Measurements from ENCODE around the gene RHOT2.
A peak's percentile ranks its signal among the peaks of the same experiment; 100 is the strongest.

Gene RHOT2

DNA sequence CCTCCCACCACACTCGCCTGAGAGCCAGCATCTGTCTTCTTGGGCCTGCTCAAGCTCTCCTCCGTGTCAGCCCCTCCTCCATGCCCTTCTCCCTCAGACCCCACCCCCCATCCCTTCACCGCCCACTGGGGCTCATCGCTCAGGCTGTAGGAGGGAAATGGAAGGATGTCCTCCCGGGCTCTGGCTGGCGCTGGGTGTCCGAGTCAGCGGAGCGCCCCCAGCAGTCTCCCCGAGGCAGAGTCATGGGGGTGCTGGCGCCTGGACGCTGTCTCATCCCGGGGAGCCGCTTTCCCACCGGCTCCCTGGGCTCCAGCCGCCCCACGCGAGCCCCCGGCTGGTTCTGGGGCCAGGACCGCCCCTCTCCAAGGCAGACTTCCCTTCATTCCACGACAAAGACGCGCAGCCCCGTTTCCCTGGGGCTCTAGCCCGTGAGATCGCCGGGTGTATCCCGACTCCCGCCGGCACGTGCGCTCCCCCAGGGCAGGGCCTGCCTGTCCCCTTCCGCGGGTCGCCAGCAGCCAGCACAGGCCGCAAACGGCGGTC lies 52.6 kb downstream of the RHOT2 start:
- peaks cover 31% of the 10 kb centered on the region for H3K4me1 ChIP-seq (ENCODE audit: insufficient read depth, low read length, severe bottlenecking)

DNA sequence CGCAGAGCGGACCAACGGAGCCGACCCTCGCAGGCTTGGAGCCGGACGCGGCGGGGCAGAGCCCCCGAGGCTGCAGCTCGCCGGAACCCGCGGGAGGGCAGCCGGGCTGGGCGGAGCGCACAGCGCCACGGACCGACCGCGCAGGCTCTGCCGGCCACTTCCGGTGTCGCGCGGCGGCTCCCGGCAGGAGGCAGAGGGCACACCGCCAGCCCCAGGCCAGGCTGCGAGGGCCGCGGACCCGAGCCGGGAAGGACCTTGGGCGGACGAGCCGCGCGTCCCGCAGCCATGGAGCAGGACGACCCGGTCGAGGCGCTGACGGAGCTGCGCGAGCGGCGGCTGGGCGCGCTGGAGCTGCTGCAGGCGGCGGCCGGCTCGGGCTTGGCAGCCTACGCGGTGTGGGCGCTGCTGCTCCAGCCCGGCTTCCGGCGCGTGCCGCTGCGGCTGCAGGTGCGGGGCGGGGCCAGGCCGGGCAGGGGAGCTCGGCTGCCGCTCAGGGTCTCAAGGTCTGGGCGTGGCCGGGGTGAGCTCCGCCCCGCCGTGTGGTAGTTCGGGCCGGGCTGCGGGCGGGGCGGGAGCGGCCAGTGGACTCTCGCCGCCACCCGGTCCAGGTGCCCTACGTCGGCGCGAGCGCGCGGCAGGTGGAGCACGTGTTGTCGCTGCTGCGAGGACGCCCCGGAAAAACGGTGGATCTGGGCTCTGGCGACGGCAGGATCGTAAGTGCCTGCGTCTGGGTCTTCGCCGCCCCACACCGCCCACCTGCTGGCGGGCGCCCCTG lies 53.2 kb downstream of the RHOT2 start, which contains the start of gene ANTKMT:
Gene ANTKMT, plus strand, starts transcription at position 157 of the 775 bp plus-strand sequence. Its CDS starts 129 bp downstream, at position 286.
- Histone ChIP-seq H3K79me2 (ENCODE audit: insufficient read depth, low read length) (no peaks in the 10 kb centered on the region), H3K27me3 (ENCODE audit: insufficient read depth, low read length) (peaks cover 9% of the 10 kb centered on the region), H3K9ac (ENCODE audit: low read length) (peak within 1 kb of the TSS; percentile 93), H3K4me2 (ENCODE audit: low read length) (peak within 1 kb of the TSS; percentile 93), H3K9me3 (ENCODE audit: low read length) (no peaks in the 10 kb centered on the region), H3F3A (ENCODE audit: insufficient read depth, low read length) (peaks cover 2% of the 10 kb centered on the region; the same call in 1 of the 2 replicates), H3K9me2 (ENCODE audit: low read depth, low read length) (no peaks in the 10 kb centered on the region), H2AFZ (ENCODE audit: low read length) (no peak within 1 kb of the TSS), H3K27ac (ENCODE audit: low read depth, low read length, poor library complexity, severe bottlenecking) (peak within 1 kb of the TSS; percentile 68), H3K4me3 (ENCODE audit: low read depth, low read length, poor library complexity, severe bottlenecking) (peak within 1 kb of the TSS; percentile 89), H3K4me1 (ENCODE audit: insufficient read depth, low read length, severe bottlenecking) (peaks cover 33% of the 10 kb centered on the region), H3K36me3 (ENCODE audit: insufficient read depth, low read length) (peaks cover 8% of the 10 kb centered on the region), H4K20me1 (ENCODE audit: insufficient read depth, low read length) (no peaks in the 10 kb centered on the region)
- TF ChIP-seq, protein P1, sequence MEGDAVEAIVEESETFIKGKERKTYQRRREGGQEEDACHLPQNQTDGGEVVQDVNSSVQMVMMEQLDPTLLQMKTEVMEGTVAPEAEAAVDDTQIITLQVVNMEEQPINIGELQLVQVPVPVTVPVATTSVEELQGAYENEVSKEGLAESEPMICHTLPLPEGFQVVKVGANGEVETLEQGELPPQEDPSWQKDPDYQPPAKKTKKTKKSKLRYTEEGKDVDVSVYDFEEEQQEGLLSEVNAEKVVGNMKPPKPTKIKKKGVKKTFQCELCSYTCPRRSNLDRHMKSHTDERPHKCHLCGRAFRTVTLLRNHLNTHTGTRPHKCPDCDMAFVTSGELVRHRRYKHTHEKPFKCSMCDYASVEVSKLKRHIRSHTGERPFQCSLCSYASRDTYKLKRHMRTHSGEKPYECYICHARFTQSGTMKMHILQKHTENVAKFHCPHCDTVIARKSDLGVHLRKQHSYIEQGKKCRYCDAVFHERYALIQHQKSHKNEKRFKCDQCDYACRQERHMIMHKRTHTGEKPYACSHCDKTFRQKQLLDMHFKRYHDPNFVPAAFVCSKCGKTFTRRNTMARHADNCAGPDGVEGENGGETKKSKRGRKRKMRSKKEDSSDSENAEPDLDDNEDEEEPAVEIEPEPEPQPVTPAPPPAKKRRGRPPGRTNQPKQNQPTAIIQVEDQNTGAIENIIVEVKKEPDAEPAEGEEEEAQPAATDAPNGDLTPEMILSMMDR (IDR thresholded peaks at IDR 0.05; ENCODE audit: low read length) = no peak
- no peak for TF ChIP-seq EZH2 (IDR thresholded peaks at IDR 0.05; ENCODE audit: borderline replicate concordance, low read length)

More for the DNA sequence above, 52.6 kb downstream of the RHOT2 start:
- H2AFZ ChIP-seq (ENCODE audit: low read length) = no peak overlapping the region
- H3K27ac ChIP-seq (ENCODE audit: low read depth, low read length, poor library complexity, severe bottlenecking) = peak overlapping the region; percentile 68
- H3K4me3 ChIP-seq (ENCODE audit: low read depth, low read length, poor library complexity, severe bottlenecking) = peak overlapping the region; percentile 89
- H3K9me2 ChIP-seq (ENCODE audit: low read depth, low read length) = no peaks in the 10 kb centered on the region
- peaks cover 8% of the 10 kb centered on the region for H3K36me3 ChIP-seq (ENCODE audit: insufficient read depth, low read length)
- no peaks in the 10 kb centered on the region for H3F3A ChIP-seq (ENCODE audit: insufficient read depth, low read length)
- no peak for TF ChIP-seq EZH2 (IDR thresholded peaks at IDR 0.05; ENCODE audit: borderline replicate concordance, low read length)
- TF ChIP-seq, protein P1 (IDR thresholded peaks at IDR 0.05; ENCODE audit: low read length) = peak; percentile 32; the same call in 1 of the 2 replicates
- H3K27me3 ChIP-seq (ENCODE audit: insufficient read depth, low read length) = peaks cover 12% of the 10 kb centered on the region
- H3K9me3 ChIP-seq (ENCODE audit: low read length) = no peaks in the 10 kb centered on the region
- H3K4me2 ChIP-seq (ENCODE audit: low read length) = peak overlapping the region; percentile 93
- H4K20me1 ChIP-seq (ENCODE audit: insufficient read depth, low read length) = no peaks in the 10 kb centered on the region
- H3K79me2 ChIP-seq (ENCODE audit: insufficient read depth, low read length) = no peaks in the 10 kb centered on the region
- peak overlapping the region; percentile 93 for H3K9ac ChIP-seq (ENCODE audit: low read length)

DNA sequence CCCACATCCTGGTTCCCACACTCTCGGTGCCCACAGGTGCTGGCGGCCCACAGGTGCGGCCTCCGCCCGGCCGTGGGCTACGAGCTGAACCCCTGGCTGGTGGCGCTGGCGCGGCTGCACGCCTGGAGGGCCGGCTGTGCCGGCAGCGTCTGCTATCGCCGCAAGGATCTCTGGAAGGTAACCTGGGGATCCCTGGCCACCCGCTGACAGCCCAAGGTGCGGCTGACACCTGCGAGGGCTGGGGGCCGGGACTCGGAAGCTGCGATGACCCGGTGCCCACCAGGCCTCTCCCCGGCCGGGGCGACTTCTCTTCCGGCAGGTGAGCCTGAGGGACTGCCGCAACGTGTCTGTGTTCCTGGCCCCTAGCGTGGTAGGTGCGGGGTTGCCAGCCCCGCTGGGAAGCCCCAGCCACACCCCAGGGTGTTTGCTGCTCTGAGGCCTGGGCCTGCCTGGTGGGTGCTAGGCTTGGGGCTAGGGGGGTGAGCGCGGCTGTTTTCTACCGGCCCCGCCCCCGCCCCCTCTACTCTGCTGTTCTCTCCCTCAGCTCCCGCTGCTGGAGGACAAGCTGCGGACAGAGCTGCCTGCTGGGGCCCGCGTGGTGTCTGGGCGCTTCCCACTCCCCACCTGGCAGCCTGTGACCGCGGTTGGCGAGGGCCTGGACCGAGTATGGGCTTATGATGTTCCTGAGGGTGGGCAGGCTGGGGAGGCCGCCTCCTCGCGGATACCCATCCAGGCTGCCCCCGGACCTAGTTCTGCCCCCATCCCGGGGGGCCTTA lies 54.0 kb downstream of the RHOT2 start:
- Histone ChIP-seq H3K9me2 (ENCODE audit: low read depth, low read length) (no peaks in the 10 kb centered on the region), H3K4me3 (ENCODE audit: low read depth, low read length, poor library complexity, severe bottlenecking) (peak overlapping the region; percentile 89), H3K9me3 (ENCODE audit: low read length) (no peaks in the 10 kb centered on the region), H3K9ac (ENCODE audit: low read length) (peak overlapping the region; percentile 93), H4K20me1 (ENCODE audit: insufficient read depth, low read length) (no peaks in the 10 kb centered on the region), H3K27ac (ENCODE audit: low read depth, low read length, poor library complexity, severe bottlenecking) (no peak overlapping the region), H3F3A (ENCODE audit: insufficient read depth, low read length) (peaks cover 4% of the 10 kb centered on the region; the same call in 1 of the 2 replicates), H3K4me1 (ENCODE audit: insufficient read depth, low read length, severe bottlenecking) (peaks cover 34% of the 10 kb centered on the region), H3K36me3 (ENCODE audit: insufficient read depth, low read length) (peaks cover 8% of the 10 kb centered on the region), H2AFZ (ENCODE audit: low read length) (no peak overlapping the region), H3K79me2 (ENCODE audit: insufficient read depth, low read length) (no peaks in the 10 kb centered on the region), H3K27me3 (ENCODE audit: insufficient read depth, low read length) (peaks cover 5% of the 10 kb centered on the region), H3K4me2 (ENCODE audit: low read length) (peak overlapping the region; percentile 93)
- TF ChIP-seq, protein P1 (IDR thresholded peaks at IDR 0.05; ENCODE audit: low read length) = no peak
- no peak for TF ChIP-seq EZH2 (IDR thresholded peaks at IDR 0.05; ENCODE audit: borderline replicate concordance, low read length)
